ENCODE data around the gene IRAK1. TPM values are rescaled to one million over a fixed set of nuclear protein-coding genes. Genes with fewer than 3 reads are reported as not detected.
A peak's percentile ranks its signal among the peaks of the same experiment; 100 is the strongest.

IRAK1 gene
- polyA plus RNA-seq, 1 of the 3 experiments (the other 2 are of a cell fraction) = 68.5 TPM

- TF ChIP-seq MEF2A (IDR thresholded peaks at IDR 0.05; ENCODE audit: borderline replicate concordance, low read depth) (no peak), GATA2 (CRISPR knock-in tag; IDR thresholded peaks at IDR 0.05) (no peak), EZH2phosphoT487 (IDR thresholded peaks at IDR 0.05; ENCODE audit: borderline replicate concordance, low read depth) (no peak), NFIC (IDR thresholded peaks at IDR 0.05; ENCODE audit: borderline replicate concordance) (no peak), REST (IDR thresholded peaks at IDR 0.05; ENCODE audit: low read depth, low read length) (no peak)
- H3K4me3 ChIP-seq (ENCODE audit: low read depth in 2 of 2, low read length in 1 of 2) = peak overlapping the region; percentile 90 to 98; a peak in 2 of 4 replicates
- peaks cover 67% of the 10 kb centered on the region for H4K20me1 ChIP-seq (ENCODE audit: insufficient read depth)
- H3K27me3 ChIP-seq (ENCODE audit: insufficient read depth) = no peaks in the 10 kb centered on the region
- ChIA-PET POLR2A (no interaction called here), CTCF (interaction anchor here (0.6 to 11.6 kb wide), 7 partner anchors 10 to 405 kb away, joined by 3 to 179 read pairs (median 6); partner anchors contain the start of genes PLXNB3 and RENBP)
- H3K9ac ChIP-seq = peak overlapping the region; percentile 98; the same call in 1 of the 2 replicates
- H3K36me3 ChIP-seq (replicated peaks in 1 of 2; ENCODE audit: control insufficient read depth in 1 of 2, insufficient read depth in 2 of 2, low read length in 1 of 2) = peaks cover 6 to 17% of the 10 kb centered on the region in 2 experiments
- 81% methylated on average over 7 of the region's 9 CpGs for WGBS (ENCODE audit: low lambda C conversion rate)
- no peak for DNase-seq
- peak overlapping the region; percentile 80 for H3K4me2 ChIP-seq
- no peaks in the 10 kb centered on the region for H3K9me3 ChIP-seq
- H3K79me2 ChIP-seq (ENCODE audit: insufficient read depth) = peaks cover 78% of the 10 kb centered on the region
- H3K4me1 ChIP-seq (ENCODE audit: control insufficient read depth in 1 of 2, insufficient read depth in 2 of 2, low read depth in 1 of 2, low read length in 1 of 2) = peaks cover 16 to 37% of the 10 kb centered on the region in 2 experiments; a peak in 2 of 4 replicates
- no peak overlapping the region for H2AFZ ChIP-seq (ENCODE audit: low read depth)
- H3F3A ChIP-seq (replicated peaks; ENCODE audit: insufficient read depth) = peaks cover 6% of the 10 kb centered on the region
- H3K27ac ChIP-seq (ENCODE audit: low read depth in 2 of 2, low read length in 1 of 2) = no peak overlapping the region
- H3K9me2 ChIP-seq = no peaks in the 10 kb centered on the region
Measured at GRCh38 chrX:153968255-153968654, 51.4 kb downstream of the IRAK1 start.

DNA sequence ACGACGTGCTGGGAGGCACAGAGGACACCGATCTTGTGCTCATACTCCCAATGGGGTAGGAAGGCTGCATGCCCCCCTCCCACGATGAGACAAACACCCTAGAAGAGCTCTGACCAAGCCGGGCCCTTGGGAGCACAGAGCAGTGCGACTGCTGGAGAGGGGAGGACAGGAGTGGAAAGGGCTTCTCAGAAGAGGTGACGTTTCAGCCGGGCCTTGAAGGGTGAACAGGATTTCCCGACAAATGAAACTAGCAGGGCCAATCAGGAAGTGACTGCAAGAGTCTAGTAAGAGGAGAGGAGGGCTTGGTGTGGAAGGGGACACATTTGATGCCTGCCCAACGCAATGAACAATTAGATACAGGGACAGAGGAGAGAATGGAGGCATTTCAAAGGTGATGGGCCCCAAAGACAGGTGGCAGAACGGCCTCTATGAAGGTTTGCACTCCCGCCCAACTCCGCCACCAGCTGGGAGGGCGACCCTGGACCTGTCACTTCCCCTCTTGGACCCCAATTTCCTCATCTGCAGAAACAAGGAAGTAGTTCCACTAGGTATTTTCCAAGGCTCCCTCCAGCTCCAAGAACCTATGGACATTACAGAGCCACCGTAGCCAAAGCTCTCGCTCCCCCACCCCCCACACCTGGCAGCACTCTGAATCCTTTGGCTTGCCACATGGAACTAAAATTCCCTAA lies 52.0 kb downstream of the IRAK1 start:
- no peak for DNase-seq
- Histone ChIP-seq H3K79me2 (ENCODE audit: insufficient read depth) (peaks cover 80% of the 10 kb centered on the region), H3K27ac (ENCODE audit: low read depth in 2 of 2, low read length in 1 of 2) (no peak overlapping the region; a peak in 1 of 4 replicates), H3K9me3 (no peaks in the 10 kb centered on the region), H4K20me1 (ENCODE audit: insufficient read depth) (peaks cover 72% of the 10 kb centered on the region), H3K9ac (no peak overlapping the region), H3K4me1 (ENCODE audit: control insufficient read depth in 1 of 2, insufficient read depth in 2 of 2, low read depth in 1 of 2, low read length in 1 of 2) (peaks cover 16 to 35% of the 10 kb centered on the region in 2 experiments; a peak in 2 of 4 replicates), H3F3A (replicated peaks; ENCODE audit: insufficient read depth) (no peaks in the 10 kb centered on the region), H3K4me2 (peak overlapping the region; percentile 80; the same call in 1 of the 2 replicates), H2AFZ (ENCODE audit: low read depth) (no peak overlapping the region), H3K27me3 (ENCODE audit: insufficient read depth) (no peaks in the 10 kb centered on the region), H3K9me2 (no peaks in the 10 kb centered on the region), H3K4me3 (ENCODE audit: low read depth in 2 of 2, low read length in 1 of 2) (no peak overlapping the region), H3K36me3 (replicated peaks in 1 of 2; ENCODE audit: control insufficient read depth in 1 of 2, insufficient read depth in 2 of 2, low read length in 1 of 2) (peaks cover 6 to 23% of the 10 kb centered on the region in 2 experiments)
- 89% methylated on average over 9 of the region's 16 CpGs for WGBS (ENCODE audit: low lambda C conversion rate)
- ChIA-PET POLR2A (no interaction called here), CTCF (interaction anchor here (0.6 to 11.6 kb wide), 8 partner anchors 10 to 349 kb away, joined by 3 to 179 read pairs (median 6); partner anchors contain the start of genes PLXNB3 and RENBP)
- TF ChIP-seq FOSL2 (IDR thresholded peaks at IDR 0.05; ENCODE audit: borderline replicate concordance, low read depth) (no peak), SMC3 (IDR thresholded peaks at IDR 0.05; ENCODE audit: low read depth, low read length) (no peak), MXI1 (IDR thresholded peaks at IDR 0.05; ENCODE audit: low read depth, low read length) (no peak), NFIC (IDR thresholded peaks at IDR 0.05; ENCODE audit: borderline replicate concordance) (no peak), EZH2phosphoT487 (IDR thresholded peaks at IDR 0.05; ENCODE audit: borderline replicate concordance, low read depth) (no peak), TCF12 (IDR thresholded peaks at IDR 0.05) (no peak), CHD2 (IDR thresholded peaks at IDR 0.05; ENCODE audit: low read length, partially characterized antibody) (no peak), REST (IDR thresholded peaks at IDR 0.05; ENCODE audit: low read depth, low read length) (no peak), MEF2A (IDR thresholded peaks at IDR 0.05; ENCODE audit: borderline replicate concordance, low read depth) (no peak), RCOR1 (IDR thresholded peaks at IDR 0.05; ENCODE audit: low read length) (no peak)
- TF ChIP-seq, protein P1, sequence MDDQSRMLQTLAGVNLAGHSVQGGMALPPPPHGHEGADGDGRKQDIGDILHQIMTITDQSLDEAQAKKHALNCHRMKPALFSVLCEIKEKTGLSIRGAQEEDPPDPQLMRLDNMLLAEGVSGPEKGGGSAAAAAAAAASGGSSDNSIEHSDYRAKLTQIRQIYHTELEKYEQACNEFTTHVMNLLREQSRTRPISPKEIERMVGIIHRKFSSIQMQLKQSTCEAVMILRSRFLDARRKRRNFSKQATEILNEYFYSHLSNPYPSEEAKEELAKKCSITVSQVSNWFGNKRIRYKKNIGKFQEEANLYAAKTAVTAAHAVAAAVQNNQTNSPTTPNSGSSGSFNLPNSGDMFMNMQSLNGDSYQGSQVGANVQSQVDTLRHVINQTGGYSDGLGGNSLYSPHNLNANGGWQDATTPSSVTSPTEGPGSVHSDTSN (IDR thresholded peaks at IDR 0.05) = no peak
